DOHH2 (cell line): ENCODE data around the gene PDE4A.

Source experiments
- CTCF ChIP-seq: fragments of 200-600 bp; sonication (generic); IDR thresholded peaks from one replicate; pipeline ENCODE4 v1.5.1; 2014; ENCODE audit warnings: antibody characterized with exemption, mild to moderate bottlenecking, low read depth, low read length; ENCODE audit not compliant: poor library complexity, severe bottlenecking
- EZH2phosphoT487 ChIP-seq: fragments of 200-600 bp; sonication (generic); IDR thresholded peaks from 2 replicates; pipeline ENCODE4 v1.6.1; 2017; ENCODE audit warnings: borderline replicate concordance, mild to moderate bottlenecking, antibody characterized with exemption, low read length, moderate library complexity, mixed read lengths

GRCh38 chr19:10372690-10373089, 47.6 kb upstream of the PDE4A start:
- TF ChIP-seq CTCF (no peak), EZH2phosphoT487 (no peak)
